Activated T-helper 9 cell treated with anti-CD3 and anti-CD28 coated beads, Interleukin-2, amount 50 U/mL, for 16 hours (primary cell): Measurements from ENCODE around the gene MAD1L1.

Experiments used
- DNase-seq: peaks from one replicate; pipeline ENCODE4 v3.0.0-alpha.2; 2020; ENCODE audit warnings: low read depth

The MAD1L1 gene

DNA sequence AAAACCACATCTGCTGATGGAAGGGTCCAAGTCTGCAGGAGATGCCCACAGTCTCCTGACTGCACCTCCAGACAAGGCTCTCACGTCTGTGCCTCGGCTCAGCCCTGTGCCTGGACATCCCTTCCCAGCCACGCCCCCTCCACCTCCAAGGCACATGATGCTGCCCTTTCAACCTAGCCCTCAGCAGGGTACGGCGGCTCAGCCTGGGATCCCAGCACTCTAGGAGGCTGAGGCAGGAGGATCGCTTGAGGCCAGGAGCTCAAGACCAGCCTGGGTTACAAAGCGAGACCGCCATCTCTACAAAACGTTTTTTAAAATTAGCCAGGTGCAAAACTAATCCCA, 14.3 kb downstream of the MAD1L1 start:
- no peak for DNase-seq

DNA sequence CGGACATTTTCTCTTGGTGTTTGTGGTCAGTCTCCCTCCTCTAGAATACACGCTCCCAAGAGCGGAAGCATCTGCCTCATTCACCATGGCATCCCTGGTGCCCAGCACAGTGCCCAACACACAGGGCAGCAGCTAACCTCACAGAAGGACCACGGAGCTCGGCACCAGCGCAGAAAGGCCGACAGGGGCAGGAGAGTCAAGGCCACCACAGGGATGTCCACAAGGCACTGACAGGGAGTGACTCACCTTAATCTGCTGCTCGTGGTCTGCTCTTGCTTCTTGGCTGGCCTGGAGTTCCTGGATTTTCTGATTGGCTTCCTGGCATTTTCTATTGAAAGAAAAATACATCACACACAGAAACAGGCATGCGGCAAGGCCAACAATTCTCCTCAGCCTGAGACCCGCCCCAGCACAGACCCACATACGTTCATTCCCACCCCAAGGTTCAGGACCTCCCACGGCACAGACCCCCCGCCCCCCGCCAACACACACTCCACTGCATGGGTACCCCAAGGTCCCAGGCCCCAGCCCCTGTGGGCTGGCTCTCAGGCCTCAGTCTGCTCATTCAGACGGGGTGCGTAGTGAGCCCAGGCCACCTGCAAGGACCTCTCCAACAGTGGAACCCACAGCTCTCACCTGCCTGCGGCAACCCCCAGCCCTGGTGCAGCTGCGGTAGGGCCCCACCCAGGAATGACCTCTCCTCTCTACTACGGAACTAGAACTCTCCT, 14.9 kb downstream of the MAD1L1 start:
- DNase-seq, result no peak

DNA sequence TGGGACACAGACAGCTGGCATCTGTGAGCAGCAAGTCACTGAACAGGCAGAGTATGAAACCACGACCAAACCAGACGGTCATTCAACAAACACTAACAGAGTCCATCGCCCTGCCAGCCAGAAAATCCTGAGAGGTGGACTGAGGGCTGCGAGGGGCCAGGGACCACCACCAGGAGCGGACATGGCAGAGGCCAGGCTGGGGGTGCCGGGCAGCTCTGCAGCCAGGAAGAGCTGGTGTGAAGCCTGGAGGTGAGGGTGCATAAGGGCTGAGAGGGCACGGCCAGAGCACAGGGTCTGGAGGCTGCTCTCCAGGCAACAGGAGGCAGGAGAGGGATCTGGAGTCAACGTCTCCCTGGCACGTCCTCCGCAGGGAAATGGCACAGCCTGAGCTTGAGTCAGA, 15.5 kb downstream of the MAD1L1 start:
- no peak for DNase-seq

DNA sequence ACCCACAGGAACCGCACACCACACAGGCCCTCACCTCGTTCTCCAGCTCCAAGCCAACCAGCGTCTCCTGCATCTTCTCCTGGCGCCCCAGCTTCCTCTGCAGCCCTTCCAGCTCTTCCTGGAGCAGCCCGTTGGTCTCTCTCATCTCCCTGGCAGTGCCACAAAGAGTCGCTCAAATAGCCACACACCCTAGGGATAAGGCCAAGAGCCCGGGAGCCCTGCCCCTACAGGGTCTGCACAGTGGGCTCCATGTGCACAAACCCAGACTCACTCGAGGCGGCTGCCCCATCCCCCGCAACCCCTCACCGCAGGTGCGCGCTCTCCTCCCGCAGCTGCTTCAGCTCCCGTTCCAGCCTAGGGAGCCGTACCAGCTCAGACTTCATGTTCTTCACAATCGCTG, 16.9 kb downstream of the MAD1L1 start:
- DNase-seq, result no peak

DNA sequence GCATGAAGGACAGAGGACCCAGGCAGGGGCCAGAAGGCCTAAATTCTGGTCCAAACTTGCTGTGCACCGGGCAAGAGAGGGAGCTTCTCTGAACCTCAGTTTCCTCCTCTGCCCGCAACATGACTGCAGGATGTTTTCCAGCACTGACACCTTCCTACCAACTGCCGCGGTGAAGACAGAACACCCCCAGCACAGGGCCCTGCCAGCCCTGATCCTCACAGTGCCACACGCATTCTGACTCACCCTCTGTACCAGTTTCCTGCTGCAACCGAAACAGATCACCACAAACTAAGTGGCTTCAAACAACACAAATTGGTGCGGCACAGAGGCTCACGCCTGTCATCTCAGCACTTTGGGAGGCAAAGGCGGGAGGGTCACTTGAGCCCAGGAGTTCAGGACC, 18.1 kb downstream of the MAD1L1 start:
- DNase-seq, result no peak

DNA sequence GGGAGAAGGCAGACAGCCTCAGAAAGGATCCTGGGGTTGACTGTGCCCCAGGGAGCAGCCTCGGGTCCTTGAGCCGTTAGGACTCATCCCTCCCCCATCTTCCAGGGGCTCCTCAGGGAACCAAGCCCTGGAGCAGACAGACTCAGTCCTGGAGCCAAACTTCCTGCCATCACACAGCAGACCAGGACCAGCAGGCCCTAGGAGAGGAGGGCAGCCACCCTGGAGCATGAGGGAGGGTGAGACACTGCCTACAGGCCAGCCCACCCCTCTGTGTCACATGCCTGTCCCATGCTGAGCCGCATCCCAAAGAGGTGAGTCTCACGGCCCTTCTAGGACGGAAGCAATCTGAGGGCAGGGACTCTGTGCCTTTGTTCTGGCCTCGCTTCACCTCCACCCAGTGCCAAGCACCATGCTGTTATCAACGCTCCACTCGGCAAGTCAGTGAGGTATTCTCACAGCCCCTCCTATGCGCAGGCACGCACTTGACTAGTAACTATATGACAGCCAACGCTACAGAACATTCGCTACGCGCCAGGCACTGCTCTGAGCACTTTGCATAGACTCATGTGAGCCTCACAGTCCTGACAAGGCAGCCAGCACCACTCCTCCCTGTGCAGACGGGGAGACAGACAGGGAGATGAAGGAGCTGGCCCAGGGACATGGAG, 19.1 kb downstream of the MAD1L1 start:
- DNase-seq, result no peak

DNA sequence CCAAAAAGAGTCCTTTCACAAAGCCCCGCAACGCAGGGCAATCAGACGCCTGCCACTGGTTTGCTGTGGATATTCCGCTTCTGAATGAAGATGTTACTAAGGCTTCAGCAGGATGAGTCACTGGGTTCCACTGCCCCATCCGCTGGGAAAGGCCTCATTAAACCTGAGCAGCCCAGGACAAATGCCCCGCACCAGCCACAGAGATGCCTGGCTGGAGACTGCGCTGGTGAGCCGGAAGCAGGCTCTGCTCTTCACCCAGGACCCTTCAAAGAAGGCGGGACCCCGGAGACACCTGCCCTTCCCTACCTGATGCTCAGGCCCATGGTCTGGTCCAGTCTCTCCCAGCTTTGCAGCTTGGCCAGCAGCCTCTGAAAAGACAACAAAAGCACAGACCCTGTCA, 19.8 kb downstream of the MAD1L1 start:
- no peak for DNase-seq

DNA sequence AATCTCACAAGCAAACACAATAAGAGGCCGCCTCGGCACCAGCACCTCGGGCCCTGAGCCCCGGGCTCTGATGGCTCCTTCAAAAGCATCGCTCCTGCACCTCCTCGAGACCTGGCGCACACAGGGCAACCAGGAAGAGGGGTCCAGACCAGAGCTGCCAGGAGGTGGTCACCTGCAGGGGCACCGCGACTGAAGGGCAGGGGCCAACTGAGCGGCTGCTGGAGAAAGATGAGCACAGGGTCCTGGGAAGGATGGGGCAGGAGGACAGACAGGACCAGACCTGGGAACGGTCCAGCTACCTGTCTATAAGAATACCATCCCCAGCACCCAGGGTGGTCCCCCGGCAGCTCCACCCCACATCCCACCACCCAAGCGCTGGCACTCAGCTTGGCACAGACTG, 20.8 kb downstream of the MAD1L1 start:
- no peak for DNase-seq

DNA sequence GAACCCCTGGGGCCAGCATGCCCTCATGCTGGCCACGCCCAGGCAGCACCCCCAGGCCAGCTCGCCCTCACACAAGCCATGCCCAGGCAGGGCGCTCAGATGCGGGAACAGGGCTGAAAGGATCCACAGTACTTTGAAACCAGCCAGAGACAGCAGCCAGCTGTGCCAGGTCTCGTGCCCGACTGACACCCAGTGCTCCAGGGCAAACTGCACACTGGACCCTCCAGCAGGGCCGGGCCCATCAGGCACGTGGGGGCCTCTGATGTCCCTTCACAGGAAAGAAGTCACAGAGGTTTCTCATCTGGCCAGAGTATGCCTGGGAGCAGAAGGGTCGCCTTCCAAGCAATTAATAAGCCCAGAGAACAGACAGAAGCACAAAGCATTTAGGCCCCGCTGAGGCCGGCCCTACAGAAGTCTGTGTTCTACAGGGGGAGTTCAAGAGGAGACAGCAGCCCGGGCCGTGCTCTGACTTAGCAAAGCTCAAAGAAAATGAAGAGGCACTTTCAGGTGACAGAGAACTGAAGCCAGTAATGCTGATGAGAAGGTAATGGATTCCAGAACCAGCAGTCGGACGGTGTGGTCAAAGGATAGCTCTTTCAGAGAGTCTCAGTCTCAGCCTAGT, 21.4 kb downstream of the MAD1L1 start:
- no peak for DNase-seq

DNA sequence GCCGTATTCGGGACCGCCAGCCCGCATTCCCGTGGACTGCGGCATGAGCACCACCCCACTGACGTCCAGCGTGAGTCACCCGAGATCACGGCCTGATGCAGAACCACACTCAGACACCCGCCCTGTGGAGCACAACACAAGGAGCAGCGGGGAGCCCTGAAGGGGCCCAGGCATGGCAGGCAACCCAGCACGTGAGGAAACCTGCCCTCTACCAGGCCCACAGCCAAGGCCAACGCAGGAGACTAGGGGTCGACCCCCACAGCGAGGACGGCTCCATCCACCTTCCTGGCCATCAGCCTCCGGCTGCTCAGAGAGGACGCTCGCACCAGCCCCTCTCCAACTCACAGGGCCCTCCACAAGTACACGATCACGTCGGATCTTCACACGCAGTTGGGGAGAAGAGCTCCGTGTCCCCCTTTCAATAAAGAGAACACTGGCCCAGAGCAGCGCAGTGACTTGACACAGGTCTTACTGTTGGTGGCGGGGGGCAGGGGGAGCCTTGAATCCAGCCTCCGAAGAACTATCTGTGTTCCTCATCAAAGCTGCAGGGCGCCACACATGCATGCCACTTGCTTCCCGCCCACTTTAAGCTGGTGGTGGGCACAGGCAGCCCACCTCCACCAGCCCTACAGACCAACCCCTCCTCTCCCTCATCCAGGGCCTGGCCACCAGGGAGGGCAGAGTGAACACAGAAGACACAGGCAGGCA, 22.0 kb downstream of the MAD1L1 start:
- no peak for DNase-seq

DNA sequence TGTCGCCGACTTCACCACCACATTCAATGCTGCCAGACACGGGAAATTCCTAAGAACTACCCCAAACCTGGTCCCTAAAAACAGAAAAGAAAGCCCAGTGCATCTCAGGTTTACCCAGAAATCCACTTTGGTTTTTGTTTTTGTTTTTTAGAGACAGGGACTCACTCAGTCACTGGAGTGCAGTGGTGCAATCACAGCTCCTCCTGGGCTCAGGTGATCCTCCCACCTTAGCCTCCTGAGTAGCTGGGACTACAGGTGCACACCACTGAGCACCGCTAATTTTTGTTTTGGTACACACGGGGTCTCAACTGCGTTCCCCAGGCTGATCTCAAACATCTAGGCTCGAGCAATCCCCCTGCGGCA, 22.8 kb downstream of the MAD1L1 start:
- DNase-seq, result no peak

DNA sequence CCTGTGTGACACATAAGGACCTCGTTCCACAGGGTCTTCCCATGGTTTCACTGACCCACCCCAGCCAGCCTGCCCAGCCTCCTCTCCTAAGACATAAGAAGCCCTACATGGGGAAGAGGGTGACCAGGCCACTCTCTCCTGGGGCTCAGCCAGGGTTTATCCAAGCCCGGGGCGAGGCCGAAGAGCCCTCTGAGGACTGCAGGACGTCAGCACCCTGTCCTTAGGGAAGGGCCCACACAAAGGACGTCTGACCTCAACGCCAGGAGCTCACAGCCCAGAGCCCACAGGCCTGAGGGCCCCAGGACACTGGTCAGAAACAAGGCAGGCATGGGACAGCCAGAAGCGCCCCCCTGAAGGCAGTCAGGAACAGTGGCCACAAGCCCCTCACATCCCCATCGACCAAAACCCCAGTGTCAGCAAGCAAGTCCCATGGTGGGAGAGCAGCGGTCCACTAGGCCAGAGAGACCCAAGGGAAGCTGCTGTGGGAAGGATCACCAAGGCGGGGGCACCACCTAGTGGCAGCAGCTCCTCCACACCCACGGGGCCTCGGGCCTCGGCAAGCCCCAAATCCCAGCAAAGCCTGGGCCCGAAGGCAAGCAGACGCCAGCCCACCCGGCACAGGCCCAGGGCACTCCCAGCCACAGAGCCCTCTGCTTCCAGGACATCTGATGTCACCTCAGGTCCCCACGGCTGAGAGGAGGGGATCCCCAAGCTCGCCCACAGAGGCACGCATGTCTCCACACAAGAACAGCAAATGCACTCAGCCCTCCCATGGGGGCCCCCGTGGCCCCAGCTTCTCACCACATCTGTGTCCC, 23.4 kb downstream of the MAD1L1 start:
- no peak for DNase-seq

DNA sequence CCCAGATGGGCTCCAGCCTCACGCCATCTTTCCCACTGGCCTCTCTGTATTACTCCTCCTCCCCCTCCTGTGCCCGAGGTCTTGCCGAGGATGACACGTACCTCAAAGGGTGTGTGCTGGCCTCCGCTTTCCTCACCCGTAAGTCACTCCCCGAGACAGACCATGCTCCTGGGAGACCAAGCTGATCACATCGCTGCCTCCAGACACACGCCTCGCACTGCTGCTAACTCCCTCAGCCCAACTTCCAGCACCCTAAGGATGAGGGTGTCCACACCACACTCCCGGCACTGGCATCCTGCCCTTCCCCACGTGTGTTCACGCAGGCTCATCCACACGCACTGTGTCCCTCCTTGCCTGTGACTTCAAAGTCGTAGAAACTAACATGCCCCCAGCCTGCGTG, 24.0 kb downstream of the MAD1L1 start:
- no peak for DNase-seq

DNA sequence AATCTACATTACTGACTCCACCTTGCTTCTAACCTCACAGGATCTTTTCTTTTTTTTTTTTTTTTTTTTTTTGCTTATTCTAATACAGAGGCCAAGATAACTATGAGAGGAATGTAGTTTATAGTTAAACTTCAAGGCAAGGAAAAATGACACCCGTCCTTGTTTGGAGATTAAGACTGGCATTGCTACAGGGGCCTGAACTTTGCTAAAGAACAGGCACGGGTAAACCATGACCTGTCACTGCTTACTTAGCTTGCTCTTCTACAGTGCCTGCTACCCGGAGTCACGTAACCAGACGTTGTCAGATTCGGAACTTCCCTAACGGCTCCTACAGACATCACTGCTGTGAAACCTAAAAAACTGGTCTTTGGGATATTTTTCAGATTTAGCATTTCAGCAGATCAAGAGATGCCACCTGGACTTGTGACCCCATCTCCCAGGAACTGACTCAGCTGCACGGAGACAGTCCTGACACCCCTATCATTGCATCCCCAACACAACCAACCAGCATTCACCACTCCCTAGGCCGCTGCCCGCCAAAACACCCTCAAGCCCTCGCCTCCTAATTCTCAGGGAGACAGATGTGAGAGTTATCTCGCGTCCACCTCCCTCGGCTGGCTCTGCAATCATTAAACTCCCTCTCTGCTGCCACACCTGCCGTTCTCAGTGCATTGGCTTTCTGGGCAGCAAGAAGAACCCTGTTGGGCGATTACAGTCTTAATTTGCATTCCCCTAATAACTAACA, 27.5 kb downstream of the MAD1L1 start:
- no peak for DNase-seq

DNA sequence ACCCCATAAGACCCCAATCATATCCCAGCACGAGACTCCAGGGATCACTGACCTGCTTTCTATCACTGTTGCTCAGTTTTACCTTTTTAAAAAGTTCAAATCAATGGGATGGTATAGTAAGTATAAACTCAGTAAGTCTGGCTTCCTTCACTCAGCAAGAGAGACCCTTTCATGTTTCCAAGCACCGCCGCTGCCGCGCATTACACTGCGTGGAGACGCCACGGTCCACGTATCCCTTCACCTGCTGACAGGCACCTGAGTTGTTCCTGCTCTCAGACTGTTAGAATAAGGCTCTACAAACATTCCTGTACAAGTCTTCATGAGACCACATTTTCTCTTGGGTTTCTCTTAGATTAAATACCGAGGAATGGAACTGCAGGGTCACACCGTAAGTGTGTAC, 28.3 kb downstream of the MAD1L1 start:
- DNase-seq, result no peak

DNA sequence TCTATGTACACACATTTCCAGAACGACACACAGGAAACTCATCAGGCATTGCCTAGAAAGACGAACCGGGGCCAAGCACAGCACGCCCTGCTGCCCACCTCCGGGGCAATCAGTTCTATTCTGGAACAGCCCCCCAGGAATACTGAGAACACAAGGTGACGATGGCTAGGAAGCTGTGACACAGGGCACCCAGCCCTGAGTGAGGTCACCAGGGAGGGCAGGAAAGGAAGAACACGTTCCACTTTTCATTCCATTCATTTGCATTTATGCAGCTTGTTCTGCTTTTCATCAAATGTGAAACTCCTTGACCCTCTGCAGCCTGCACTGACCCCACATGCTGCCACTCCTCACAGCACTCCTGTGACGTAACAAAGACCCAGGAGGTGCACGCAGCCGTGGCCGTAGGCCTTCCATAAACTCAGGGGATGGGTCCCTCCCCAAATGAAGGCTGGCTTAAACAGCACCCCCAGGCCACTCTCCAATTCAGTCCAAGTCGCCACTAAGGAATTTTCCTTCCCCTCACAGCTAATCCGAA, 28.9 kb downstream of the MAD1L1 start:
- no peak for DNase-seq

DNA sequence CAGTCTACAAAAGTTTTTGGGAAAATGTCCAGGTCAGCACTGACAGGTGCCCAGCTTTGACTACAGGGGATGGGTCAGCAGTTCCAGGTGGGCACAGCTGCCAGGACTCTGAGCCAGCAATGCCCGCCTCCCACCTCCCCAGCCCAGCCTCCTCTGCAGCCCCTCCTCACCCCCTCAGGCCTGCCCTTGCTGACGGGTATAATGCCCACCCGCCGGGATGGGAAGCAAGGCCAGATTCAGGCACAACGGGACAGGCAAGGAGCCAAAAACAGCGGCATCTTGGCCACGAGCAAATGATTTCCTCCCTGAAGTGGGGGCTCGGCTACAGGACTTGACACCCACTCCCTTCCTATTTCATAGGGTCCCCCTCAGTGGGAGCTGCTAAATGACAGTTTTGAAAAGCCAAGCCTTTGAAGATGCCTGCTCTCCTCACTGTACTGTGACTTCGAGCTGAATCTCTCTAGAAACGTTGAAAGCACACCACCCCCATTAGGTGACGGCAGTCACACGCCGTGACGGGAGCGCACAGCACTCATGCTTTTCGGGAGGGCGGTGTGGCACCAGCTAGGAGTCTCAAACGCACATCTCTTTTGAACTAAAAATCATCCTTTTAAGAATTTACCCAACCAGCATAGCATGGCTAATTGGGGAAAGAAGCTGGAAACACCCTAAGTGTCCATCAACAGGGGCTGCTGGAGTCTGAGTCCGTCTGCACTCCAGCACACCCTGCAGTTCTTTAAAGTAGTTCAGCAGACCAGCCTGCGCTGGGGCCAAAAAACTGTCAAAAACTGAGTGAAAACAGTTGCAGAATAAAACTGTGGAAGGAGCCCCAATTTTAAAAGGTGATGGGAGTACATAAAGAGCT, 29.6 kb downstream of the MAD1L1 start:
- no peak for DNase-seq

DNA sequence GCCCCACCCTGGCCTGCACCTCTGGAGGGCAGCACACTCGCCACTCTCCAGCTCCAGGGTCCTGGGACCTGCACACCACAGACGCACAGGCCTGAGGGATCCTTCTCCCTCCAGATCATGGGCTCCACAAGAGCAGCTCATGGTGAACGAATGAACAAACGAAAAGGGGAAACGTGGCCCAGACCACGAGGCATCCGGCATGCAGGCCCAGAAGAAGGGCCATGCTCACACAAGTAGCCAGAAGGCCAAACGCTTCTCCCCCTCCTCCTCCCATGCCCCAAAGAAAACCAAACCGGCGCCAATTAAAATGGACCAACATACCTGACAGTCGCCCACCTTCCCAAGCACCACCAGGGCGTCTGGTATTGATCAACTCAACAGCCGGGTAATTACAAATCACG, 30.4 kb downstream of the MAD1L1 start:
- no peak for DNase-seq

DNA sequence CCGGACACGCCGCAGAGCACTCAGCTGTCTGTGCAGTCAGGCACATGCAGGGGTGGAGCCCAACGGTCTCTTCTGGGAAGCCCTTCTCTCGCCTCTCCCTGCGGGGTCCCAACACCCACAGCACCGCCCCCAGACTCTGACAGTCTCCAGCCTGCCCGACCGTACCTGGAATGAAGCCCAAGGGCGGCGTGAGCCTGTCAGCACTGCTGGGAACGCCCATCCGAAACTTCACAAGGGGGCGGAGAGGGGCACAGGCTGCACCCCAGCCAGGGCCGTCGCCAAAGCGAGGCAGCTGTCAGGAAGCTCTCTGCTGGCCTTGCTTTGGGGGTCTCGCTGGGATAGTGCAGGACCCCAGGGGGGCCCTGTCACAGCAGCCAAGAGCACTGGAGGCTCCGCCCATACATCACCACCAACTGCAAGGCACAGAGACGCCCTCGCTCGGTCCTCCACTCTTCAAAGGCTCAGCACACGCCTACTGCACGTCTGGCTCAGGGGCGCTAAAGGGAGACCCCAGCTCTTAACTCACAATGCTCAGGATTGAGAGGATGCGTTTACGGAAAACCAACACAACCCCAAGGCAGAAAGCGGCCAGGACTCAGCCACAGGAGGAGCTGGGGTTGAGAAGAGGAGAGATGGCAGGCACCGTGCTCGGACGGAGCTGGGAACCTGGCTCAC, 30.9 kb downstream of the MAD1L1 start:
- no peak for DNase-seq

DNA sequence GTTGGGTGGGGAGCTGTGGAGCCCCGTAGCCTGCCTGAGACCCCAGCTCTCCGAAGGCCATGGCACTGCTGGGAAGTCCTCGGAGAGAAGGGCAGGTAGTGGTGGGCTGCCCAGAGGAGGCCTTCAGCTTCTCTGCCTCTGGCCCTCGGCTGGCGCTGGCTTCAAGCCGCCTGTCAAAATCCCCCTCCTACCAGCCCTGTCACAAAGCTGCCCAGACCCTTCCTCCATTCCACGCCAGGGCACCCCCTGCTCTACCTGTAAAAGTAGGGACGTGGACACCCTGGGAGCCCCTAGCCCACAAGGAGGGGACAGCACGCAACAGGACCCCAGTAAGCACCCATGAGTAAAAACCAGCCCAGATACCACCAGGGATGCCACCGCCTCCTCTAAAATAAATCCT, 31.6 kb downstream of the MAD1L1 start:
- no peak for DNase-seq
